GM18861 (cell line): ENCODE results near the gene CACNA1H.

ENCODE experiments used
- ATAC-seq: cut with Tn5 transposase; IDR thresholded peaks from one replicate; pipeline ENCODE4 v1.9.1; 2021; ENCODE audit not compliant: unreplicated experiment

CACNA1H gene

GRCh38 chr16:1141716-1142115 is 11.2 kb upstream of the CACNA1H start:
- ATAC-seq: no peak

- ATAC-seq: no peak
Measured at GRCh38 chr16:1142911-1143310, 10.0 kb upstream of the CACNA1H start.

GRCh38 chr16:1143761-1144450 is 9.0 kb upstream of the CACNA1H start:
- no peak for ATAC-seq

GRCh38 chr16:1144476-1145382 is 8.2 kb upstream of the CACNA1H start:
- ATAC-seq: no peak

- no peak for ATAC-seq
Measured at GRCh38 chr16:1145383-1146100, 7.4 kb upstream of the CACNA1H start.

GRCh38 chr16:1146409-1146808 is 6.5 kb upstream of the CACNA1H start:
- no peak for ATAC-seq

- no peak for ATAC-seq
Measured at GRCh38 chr16:1147027-1147426, 5.9 kb upstream of the CACNA1H start.

- ATAC-seq: no peak
Measured at GRCh38 chr16:1149101-1149636, 3.7 kb upstream of the CACNA1H start.

GRCh38 chr16:1150511-1150982 is 2.4 kb upstream of the CACNA1H start:
- no peak for ATAC-seq

- no peak for ATAC-seq
Measured at GRCh38 chr16:1151424-1152122, 1.3 kb upstream of the CACNA1H start.

GRCh38 chr16:1152123-1152638 is 725 bp upstream of the CACNA1H start:
- no peak for ATAC-seq

- ATAC-seq: no peak
Measured at GRCh38 chr16:1153480-1154160, 714 bp downstream of the CACNA1H start.

GRCh38 chr16:1154291-1154886 is 1.5 kb downstream of the CACNA1H start:
- ATAC-seq: no peak

- ATAC-seq: no peak
Measured at GRCh38 chr16:1154887-1155331, 2.0 kb downstream of the CACNA1H start.

GRCh38 chr16:1155353-1156054 is 2.6 kb downstream of the CACNA1H start:
- ATAC-seq: no peak

- ATAC-seq: no peak
Measured at GRCh38 chr16:1156055-1156982, 3.4 kb downstream of the CACNA1H start.

GRCh38 chr16:1156983-1157638 is 4.2 kb downstream of the CACNA1H start:
- ATAC-seq: no peak
